Measurements from ENCODE around the gene WFS1.

DNA sequence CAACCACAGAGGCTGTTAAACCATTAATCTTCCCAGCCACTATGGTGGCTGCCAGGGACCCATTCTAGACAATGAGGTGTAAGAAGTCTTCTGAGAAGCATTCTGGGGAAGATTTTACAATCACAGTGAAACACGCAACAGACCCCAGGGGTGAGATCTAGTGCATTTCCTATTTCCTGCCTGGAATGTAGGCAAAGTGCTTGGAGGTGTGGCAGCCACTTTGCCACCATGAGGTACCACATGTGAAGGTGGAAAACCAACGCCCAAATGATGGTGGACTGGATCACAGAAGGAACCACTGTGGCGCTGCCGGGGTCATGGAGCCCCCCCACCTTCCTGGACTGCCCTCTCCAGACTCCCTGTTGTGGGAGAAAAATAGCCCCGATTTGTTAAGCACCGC, 61.8 kb downstream of the WFS1 start:
- TF ChIP-seq, protein P1, sequence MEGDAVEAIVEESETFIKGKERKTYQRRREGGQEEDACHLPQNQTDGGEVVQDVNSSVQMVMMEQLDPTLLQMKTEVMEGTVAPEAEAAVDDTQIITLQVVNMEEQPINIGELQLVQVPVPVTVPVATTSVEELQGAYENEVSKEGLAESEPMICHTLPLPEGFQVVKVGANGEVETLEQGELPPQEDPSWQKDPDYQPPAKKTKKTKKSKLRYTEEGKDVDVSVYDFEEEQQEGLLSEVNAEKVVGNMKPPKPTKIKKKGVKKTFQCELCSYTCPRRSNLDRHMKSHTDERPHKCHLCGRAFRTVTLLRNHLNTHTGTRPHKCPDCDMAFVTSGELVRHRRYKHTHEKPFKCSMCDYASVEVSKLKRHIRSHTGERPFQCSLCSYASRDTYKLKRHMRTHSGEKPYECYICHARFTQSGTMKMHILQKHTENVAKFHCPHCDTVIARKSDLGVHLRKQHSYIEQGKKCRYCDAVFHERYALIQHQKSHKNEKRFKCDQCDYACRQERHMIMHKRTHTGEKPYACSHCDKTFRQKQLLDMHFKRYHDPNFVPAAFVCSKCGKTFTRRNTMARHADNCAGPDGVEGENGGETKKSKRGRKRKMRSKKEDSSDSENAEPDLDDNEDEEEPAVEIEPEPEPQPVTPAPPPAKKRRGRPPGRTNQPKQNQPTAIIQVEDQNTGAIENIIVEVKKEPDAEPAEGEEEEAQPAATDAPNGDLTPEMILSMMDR (IDR thresholded peaks at IDR 0.05; ENCODE audit: insufficient read depth, low read length, poor library complexity, severe bottlenecking): no peak
- no peak for TF ChIP-seq EZH2phosphoT487 (conservative IDR thresholded peaks at IDR 0.05; ENCODE audit: low read length)
